Fibroblast of villous mesenchyme (primary cell): Measurements from ENCODE around the gene SFMBT2. TPM values are rescaled to one million over a fixed set of nuclear protein-coding genes. Genes with fewer than 3 reads are reported as not detected.

Experiments used
- DNase-seq: peaks from one replicate; pipeline ENCODE4 v3.0.0-alpha.2; 2010; ENCODE audit warnings: low read depth
- H3K4me3 ChIP-seq: 2 replicates; pipeline ENCODE4 v1.5.1; 2011; ENCODE audit warnings: low read depth, mild to moderate bottlenecking, low read length
- CTCF ChIP-seq: IDR thresholded peaks from 2 replicates; pipeline ENCODE4 v1.5.1; 2012; ENCODE audit warnings: low read depth, mild to moderate bottlenecking, low read length; ENCODE audit not compliant: insufficient read depth
- total RNA-seq: library from RNA; depleted of rRNA; stranded (reverse); fragments of >200 nt; gene quantifications from 2 replicates; pipeline ENCODE4 v1.2.3, GENCODE V29; 2012

The SFMBT2 gene
- total RNA-seq, 1 donor, result 1.7 TPM

GRCh38 chr10:7310076-7310475 lies 100.8 kb downstream of the SFMBT2 start:
- H3K4me3 ChIP-seq, result no peak overlapping the region
- DNase-seq, result no peak
- no peak for TF ChIP-seq CTCF

- TF ChIP-seq CTCF, result no peak
- H3K4me3 ChIP-seq, result no peak overlapping the region
- DNase-seq, result no peak
Measured at GRCh38 chr10:7308826-7309225, 102.0 kb downstream of the SFMBT2 start.

- DNase-seq, result no peak
- no peak for TF ChIP-seq CTCF
- H3K4me3 ChIP-seq, result no peak overlapping the region
Measured at GRCh38 chr10:7306616-7307015, 104.2 kb downstream of the SFMBT2 start.

GRCh38 chr10:7306147-7306546 lies 104.7 kb downstream of the SFMBT2 start:
- H3K4me3 ChIP-seq, result no peak overlapping the region
- TF ChIP-seq CTCF, result no peak
- peak; percentile 15 for DNase-seq

GRCh38 chr10:7305053-7305452 lies 105.8 kb downstream of the SFMBT2 start:
- no peak for DNase-seq
- no peak overlapping the region for H3K4me3 ChIP-seq
- no peak for TF ChIP-seq CTCF

GRCh38 chr10:7304110-7304509 lies 106.7 kb downstream of the SFMBT2 start:
- DNase-seq, result no peak
- no peak for TF ChIP-seq CTCF
- no peak overlapping the region for H3K4me3 ChIP-seq

GRCh38 chr10:7302930-7303557 lies 107.8 kb downstream of the SFMBT2 start:
- peak; percentile 28 for DNase-seq
- no peak overlapping the region for H3K4me3 ChIP-seq
- TF ChIP-seq CTCF, result no peak
